ENCODE data around the gene SEC16A.

The SEC16A gene

GRCh38 chr9:136401173-136401922 is 81.5 kb downstream of the SEC16A start:
- Histone ChIP-seq H3K36me3 (ENCODE audit: control insufficient read depth, insufficient read depth, low read length) (peaks cover 21% of the 10 kb centered on the region), H3K4me3 (ENCODE audit: insufficient read depth, low read depth, low read length, poor library complexity, severe bottlenecking) (no peak overlapping the region), H3K27ac (ENCODE audit: insufficient read depth, low read length, poor library complexity, severe bottlenecking) (no peak overlapping the region), H3K4me1 (ENCODE audit: control insufficient read depth, insufficient read depth, low read length, poor library complexity, severe bottlenecking) (peaks cover 50% of the 10 kb centered on the region), H3K27me3 (replicated peaks; ENCODE audit: control insufficient read depth, insufficient read depth, low read length, poor library complexity, severe bottlenecking) (no peaks in the 10 kb centered on the region), H3K9me3 (ENCODE audit: control insufficient read depth, low read length) (no peaks in the 10 kb centered on the region)
- DNase-seq = no peak

GRCh38 chr9:136400038-136400834 is 82.6 kb downstream of the SEC16A start, which contains the start of gene SNAPC4:
Gene SNAPC4, minus strand, starts transcription at chr9:136400170. Its CDS starts 1,742 bp downstream, at chr9:136398428.
- Histone ChIP-seq H3K9me3 (ENCODE audit: control insufficient read depth, low read length) (no peaks in the 10 kb centered on the region), H3K4me1 (ENCODE audit: control insufficient read depth, insufficient read depth, low read length, poor library complexity, severe bottlenecking) (peaks cover 45% of the 10 kb centered on the region), H3K36me3 (ENCODE audit: control insufficient read depth, insufficient read depth, low read length) (peaks cover 20% of the 10 kb centered on the region), H3K27ac (ENCODE audit: insufficient read depth, low read length, poor library complexity, severe bottlenecking) (peak within 1 kb of the TSS; percentile 51), H3K27me3 (replicated peaks; ENCODE audit: control insufficient read depth, insufficient read depth, low read length, poor library complexity, severe bottlenecking) (no peaks in the 10 kb centered on the region), H3K4me3 (ENCODE audit: insufficient read depth, low read depth, low read length, poor library complexity, severe bottlenecking) (peak within 1 kb of the TSS; percentile 81)
- peak; percentile 71 to 79 (median 71) for DNase-seq

DNA sequence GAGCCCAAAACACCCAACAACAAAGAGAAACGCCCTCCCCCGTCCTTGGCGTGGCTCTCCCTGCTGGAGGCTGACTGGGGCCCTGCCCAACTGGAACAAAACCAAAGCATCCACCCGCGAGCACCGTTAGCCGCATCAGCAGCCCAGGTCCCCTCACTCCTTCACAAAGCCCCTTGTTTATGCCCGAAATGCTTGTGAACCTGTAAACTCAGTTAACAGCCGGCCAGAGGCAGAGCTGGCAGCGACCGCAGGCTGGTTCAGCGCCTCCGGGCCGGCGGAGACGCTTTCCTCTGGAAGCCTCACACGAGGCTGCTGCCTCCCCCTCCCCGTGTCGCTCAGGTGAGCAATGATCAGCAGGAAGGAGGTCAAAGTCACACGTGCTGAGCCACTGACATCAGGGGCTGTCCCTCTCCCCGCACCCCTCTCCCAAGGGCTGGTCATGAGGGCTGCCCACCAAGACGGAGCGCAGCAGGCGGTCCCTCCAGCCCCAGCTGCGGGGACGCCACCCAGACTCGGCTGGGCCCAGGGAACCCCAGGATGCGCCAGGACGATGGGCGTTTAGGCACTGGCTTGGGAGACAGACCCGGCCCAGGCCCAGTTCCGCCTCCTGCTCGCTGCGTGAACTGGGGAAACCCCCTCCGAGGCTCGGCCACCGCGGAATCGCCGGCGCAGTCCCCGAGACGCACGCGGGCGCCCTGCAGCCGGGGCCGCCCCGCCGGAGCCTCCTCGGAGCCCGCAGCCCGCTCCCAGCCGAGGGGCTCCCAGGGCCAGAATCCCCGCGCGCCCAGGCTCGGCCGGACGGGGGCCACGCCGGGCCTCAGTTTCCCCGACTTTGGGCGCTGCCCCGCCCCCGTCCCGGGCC is 83.4 kb downstream of the SEC16A start:
- peak overlapping the region; percentile 51 for H3K27ac ChIP-seq (ENCODE audit: insufficient read depth, low read length, poor library complexity, severe bottlenecking)
- peaks cover 24% of the 10 kb centered on the region for H3K36me3 ChIP-seq (ENCODE audit: control insufficient read depth, insufficient read depth, low read length)
- H3K4me1 ChIP-seq (ENCODE audit: control insufficient read depth, insufficient read depth, low read length, poor library complexity, severe bottlenecking) = peaks cover 37% of the 10 kb centered on the region
- H3K4me3 ChIP-seq (ENCODE audit: insufficient read depth, low read depth, low read length, poor library complexity, severe bottlenecking) = peak overlapping the region; percentile 81
- H3K9me3 ChIP-seq (ENCODE audit: control insufficient read depth, low read length) = no peaks in the 10 kb centered on the region
- peak; percentile 20 to 45 (median 25) for DNase-seq
- H3K27me3 ChIP-seq (replicated peaks; ENCODE audit: control insufficient read depth, insufficient read depth, low read length, poor library complexity, severe bottlenecking) = no peaks in the 10 kb centered on the region

GRCh38 chr9:136398286-136398685 is 84.6 kb downstream of the SEC16A start:
- Histone ChIP-seq H3K4me3 (ENCODE audit: insufficient read depth, low read depth, low read length, poor library complexity, severe bottlenecking) (no peak overlapping the region), H3K27ac (ENCODE audit: insufficient read depth, low read length, poor library complexity, severe bottlenecking) (no peak overlapping the region), H3K9me3 (ENCODE audit: control insufficient read depth, low read length) (no peaks in the 10 kb centered on the region), H3K4me1 (ENCODE audit: control insufficient read depth, insufficient read depth, low read length, poor library complexity, severe bottlenecking) (peaks cover 26% of the 10 kb centered on the region), H3K36me3 (ENCODE audit: control insufficient read depth, insufficient read depth, low read length) (peaks cover 34% of the 10 kb centered on the region), H3K27me3 (replicated peaks; ENCODE audit: control insufficient read depth, insufficient read depth, low read length, poor library complexity, severe bottlenecking) (no peaks in the 10 kb centered on the region)
- no peak for DNase-seq

- H3K9me3 ChIP-seq (ENCODE audit: control insufficient read depth, low read length) = no peaks in the 10 kb centered on the region
- peaks cover 36% of the 10 kb centered on the region for H3K36me3 ChIP-seq (ENCODE audit: control insufficient read depth, insufficient read depth, low read length)
- no peak overlapping the region for H3K4me3 ChIP-seq (ENCODE audit: insufficient read depth, low read depth, low read length, poor library complexity, severe bottlenecking)
- peaks cover 22% of the 10 kb centered on the region for H3K4me1 ChIP-seq (ENCODE audit: control insufficient read depth, insufficient read depth, low read length, poor library complexity, severe bottlenecking)
- no peak overlapping the region for H3K27ac ChIP-seq (ENCODE audit: insufficient read depth, low read length, poor library complexity, severe bottlenecking)
- no peaks in the 10 kb centered on the region for H3K27me3 ChIP-seq (replicated peaks; ENCODE audit: control insufficient read depth, insufficient read depth, low read length, poor library complexity, severe bottlenecking)
- DNase-seq = no peak
These were observed 85.2 kb downstream of the SEC16A start for GRCh38 chr9:136397643-136398042.

DNA sequence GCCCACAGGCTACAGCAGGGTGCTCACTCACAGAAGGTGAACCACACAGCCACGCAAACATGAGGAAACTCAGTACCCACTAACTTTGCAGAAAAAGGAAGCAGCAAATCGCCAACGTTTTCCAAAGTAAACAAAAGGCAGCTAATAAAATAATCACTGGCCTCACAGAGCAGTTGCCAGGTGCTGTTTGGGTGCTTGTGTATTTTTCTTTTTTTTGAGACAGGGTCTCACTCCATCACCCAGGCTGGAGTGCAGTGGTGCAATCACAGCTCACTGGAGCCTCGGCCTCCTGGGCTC is 86.7 kb downstream of the SEC16A start:
- no peak overlapping the region for H3K27ac ChIP-seq (ENCODE audit: insufficient read depth, low read length, poor library complexity, severe bottlenecking)
- H3K36me3 ChIP-seq (ENCODE audit: control insufficient read depth, insufficient read depth, low read length) = peaks cover 49% of the 10 kb centered on the region
- no peaks in the 10 kb centered on the region for H3K27me3 ChIP-seq (replicated peaks; ENCODE audit: control insufficient read depth, insufficient read depth, low read length, poor library complexity, severe bottlenecking)
- peaks cover 20% of the 10 kb centered on the region for H3K4me1 ChIP-seq (ENCODE audit: control insufficient read depth, insufficient read depth, low read length, poor library complexity, severe bottlenecking)
- H3K4me3 ChIP-seq (ENCODE audit: insufficient read depth, low read depth, low read length, poor library complexity, severe bottlenecking) = no peak overlapping the region
- no peak for DNase-seq
- H3K9me3 ChIP-seq (ENCODE audit: control insufficient read depth, low read length) = no peaks in the 10 kb centered on the region

GRCh38 chr9:136395345-136396218 is 87.3 kb downstream of the SEC16A start:
- Histone ChIP-seq H3K4me3 (ENCODE audit: insufficient read depth, low read depth, low read length, poor library complexity, severe bottlenecking) (no peak overlapping the region), H3K4me1 (ENCODE audit: control insufficient read depth, insufficient read depth, low read length, poor library complexity, severe bottlenecking) (peaks cover 17% of the 10 kb centered on the region), H3K27me3 (replicated peaks; ENCODE audit: control insufficient read depth, insufficient read depth, low read length, poor library complexity, severe bottlenecking) (no peaks in the 10 kb centered on the region), H3K9me3 (ENCODE audit: control insufficient read depth, low read length) (no peaks in the 10 kb centered on the region), H3K27ac (ENCODE audit: insufficient read depth, low read length, poor library complexity, severe bottlenecking) (no peak overlapping the region), H3K36me3 (ENCODE audit: control insufficient read depth, insufficient read depth, low read length) (peaks cover 52% of the 10 kb centered on the region)
- DNase-seq = no peak

DNA sequence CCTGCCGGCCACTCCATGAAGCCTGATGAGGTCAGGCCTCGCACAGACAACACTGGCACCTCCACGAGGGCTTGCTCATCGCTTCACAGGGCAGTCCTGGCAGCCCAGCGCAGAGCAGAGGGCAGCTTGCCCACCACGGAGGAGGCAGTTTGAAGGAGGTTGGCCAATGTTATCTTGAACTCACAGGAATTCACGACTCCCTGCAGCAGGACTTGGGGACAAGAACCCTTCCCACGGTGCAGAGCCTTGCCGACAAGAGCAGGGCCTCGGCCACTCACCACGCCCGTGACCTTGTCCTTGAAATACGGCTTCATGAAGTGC is 87.9 kb downstream of the SEC16A start:
- peaks cover 12% of the 10 kb centered on the region for H3K4me1 ChIP-seq (ENCODE audit: control insufficient read depth, insufficient read depth, low read length, poor library complexity, severe bottlenecking)
- H3K27ac ChIP-seq (ENCODE audit: insufficient read depth, low read length, poor library complexity, severe bottlenecking) = no peak overlapping the region
- H3K9me3 ChIP-seq (ENCODE audit: control insufficient read depth, low read length) = no peaks in the 10 kb centered on the region
- peaks cover 53% of the 10 kb centered on the region for H3K36me3 ChIP-seq (ENCODE audit: control insufficient read depth, insufficient read depth, low read length)
- H3K27me3 ChIP-seq (replicated peaks; ENCODE audit: control insufficient read depth, insufficient read depth, low read length, poor library complexity, severe bottlenecking) = no peaks in the 10 kb centered on the region
- no peak for DNase-seq
- no peak overlapping the region for H3K4me3 ChIP-seq (ENCODE audit: insufficient read depth, low read depth, low read length, poor library complexity, severe bottlenecking)

DNA sequence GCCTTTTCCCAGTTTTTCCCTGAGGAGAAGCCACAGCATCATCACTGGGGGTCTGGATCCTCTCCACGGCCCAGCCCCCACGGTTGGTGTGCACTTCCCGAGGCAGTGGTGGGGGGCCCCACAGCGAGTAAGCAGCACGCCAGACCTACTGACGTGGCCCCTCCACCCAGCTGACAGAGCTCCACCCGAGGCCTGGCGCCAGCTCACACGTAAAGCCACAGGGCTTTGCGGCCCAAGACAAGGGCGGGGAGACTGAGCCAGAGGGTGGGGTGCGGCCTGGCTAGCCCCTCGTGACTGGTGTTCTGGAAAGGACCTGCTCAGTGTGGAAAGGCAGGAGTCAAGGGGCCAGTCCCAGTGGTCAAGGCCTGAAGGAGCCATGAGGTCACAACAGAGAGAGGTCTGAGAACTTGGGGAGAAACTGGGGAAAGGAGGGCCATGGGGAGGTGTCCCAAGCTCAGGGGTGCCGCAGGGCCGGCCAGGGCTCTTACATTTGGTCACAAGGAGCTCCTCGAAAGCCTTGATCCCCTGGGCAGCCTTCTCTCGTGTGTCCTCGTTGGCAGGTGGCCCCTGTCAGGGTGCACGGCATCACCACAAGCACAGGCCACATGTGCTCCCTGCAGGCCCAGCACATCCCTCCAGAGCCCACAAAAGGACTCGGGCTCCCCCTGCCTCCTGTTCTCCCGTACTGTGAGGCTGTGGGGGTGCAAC is 88.4 kb downstream of the SEC16A start:
- Histone ChIP-seq H3K4me3 (ENCODE audit: insufficient read depth, low read depth, low read length, poor library complexity, severe bottlenecking) (no peak overlapping the region), H3K27ac (ENCODE audit: insufficient read depth, low read length, poor library complexity, severe bottlenecking) (no peak overlapping the region), H3K27me3 (replicated peaks; ENCODE audit: control insufficient read depth, insufficient read depth, low read length, poor library complexity, severe bottlenecking) (no peaks in the 10 kb centered on the region), H3K4me1 (ENCODE audit: control insufficient read depth, insufficient read depth, low read length, poor library complexity, severe bottlenecking) (peaks cover 11% of the 10 kb centered on the region), H3K9me3 (ENCODE audit: control insufficient read depth, low read length) (no peaks in the 10 kb centered on the region), H3K36me3 (ENCODE audit: control insufficient read depth, insufficient read depth, low read length) (peaks cover 58% of the 10 kb centered on the region)
- no peak for DNase-seq

Data from effector memory CD4-positive, alpha-beta T cell (primary cell).